Astrocyte of the cerebellum (primary cell): ENCODE data around the gene GRID1.

Experiments used
- DNase-seq: peaks from one replicate; pipeline ENCODE4 v3.0.0-alpha.2; 2011; ENCODE audit warnings: low read depth
- H3K4me3 ChIP-seq: 2 replicates; pipeline ENCODE4 v1.5.1; 2011; ENCODE audit warnings: mild to moderate bottlenecking, low read depth, low read length, moderate library complexity
- CTCF ChIP-seq: IDR thresholded peaks from 2 replicates; pipeline ENCODE4 v1.5.1; 2012; ENCODE audit warnings: low read length, low read depth, moderate library complexity, mild to moderate bottlenecking; ENCODE audit errors: missing control alignments
- in situ Hi-C: cut with HindIII; loops from 2 replicates; pipeline ENCODE4 v1.10.0; 2017; ENCODE audit warnings: low sequenced_read_pairs

The GRID1 gene

GRCh38 chr10:86160890-86161585 is 205.6 kb downstream of the GRID1 start:
- in situ Hi-C loops, result no loop called here
- TF ChIP-seq CTCF, result no peak
- DNase-seq, result no peak
- H3K4me3 ChIP-seq, result no peak overlapping the region

- no peak for DNase-seq
- H3K4me3 ChIP-seq, result no peak overlapping the region
- in situ Hi-C loops, result no loop called here
- TF ChIP-seq CTCF, result no peak
These were observed 206.8 kb downstream of the GRID1 start for GRCh38 chr10:86159797-86160196.

- no peak for DNase-seq
- H3K4me3 ChIP-seq, result no peak overlapping the region
- in situ Hi-C loops, result no loop called here
- TF ChIP-seq CTCF, result no peak
These were observed 211.3 kb downstream of the GRID1 start for GRCh38 chr10:86155054-86155921.

GRCh38 chr10:86153751-86154150 is 212.8 kb downstream of the GRID1 start:
- no peak overlapping the region for H3K4me3 ChIP-seq
- no peak for TF ChIP-seq CTCF
- in situ Hi-C loops, result no loop called here
- DNase-seq, result no peak

- in situ Hi-C loops, result no loop called here
- TF ChIP-seq CTCF, result no peak
- no peak overlapping the region for H3K4me3 ChIP-seq
- DNase-seq, result no peak
These were observed 213.7 kb downstream of the GRID1 start for GRCh38 chr10:86152911-86153310.

- no peak overlapping the region for H3K4me3 ChIP-seq
- in situ Hi-C loops, result no loop called here
- TF ChIP-seq CTCF, result no peak
- no peak for DNase-seq
These were observed 214.2 kb downstream of the GRID1 start for GRCh38 chr10:86152354-86152753.
